ENCODE data around the gene GPR155. TPM values are rescaled to one million over a fixed set of nuclear protein-coding genes. Genes with fewer than 3 reads are reported as not detected.

GPR155 gene
- total and polyA plus RNA-seq, 2 experiments from 2014 or later, result 1.2 to 1.3 TPM

- no peak for TF ChIP-seq ZNF462 (CRISPR knock-in tag; IDR thresholded peaks at IDR 0.05)
- TF ChIP-seq CTCF (conservative IDR thresholded peaks at IDR 0.05; ENCODE audit: low read depth in 2 of 2), result no peak
- no peak for TF ChIP-seq ZNF114 (CRISPR knock-in tag; IDR thresholded peaks at IDR 0.05)
- no peak for TF ChIP-seq ETS1 (IDR thresholded peaks at IDR 0.05)
- TF ChIP-seq EZH2 (IDR thresholded peaks at IDR 0.05; ENCODE audit: low read depth, unreplicated experiment), result no peak
- TF ChIP-seq CREB1 (CRISPR knock-in tag; IDR thresholded peaks at IDR 0.05; ENCODE audit: low read depth), result no peak
- TF ChIP-seq REST (IDR thresholded peaks at IDR 0.05; ENCODE audit: unreplicated experiment), result no peak
Observed at GRCh38 chr2:174527959-174528358, 41.1 kb upstream of the GPR155 start (continued).
